Activated CD8-positive, alpha-beta memory T cell treated with anti-CD3 and anti-CD28 coated beads, Interleukin-2, amount 10 ng/mL, durations not matched to agents 7 days and 5 days (primary cell): ENCODE measurements around the gene SBDS. TPM values are rescaled to one million over a fixed set of nuclear protein-coding genes. Genes with fewer than 3 reads are reported as not detected.
"Not testable (repeated sequence)": the region's sequence is repeated elsewhere in the genome, so short reads cannot be mapped to it uniquely, and the experiment has no call there.

Experiments
- ATAC-seq: fragments of 150-1000 bp; cut with Tn5 transposase; one replicate; pipeline ENCODE4 v1.10.0; 2021; ENCODE audit warnings: moderate library complexity
- CTCF ChIA-PET: fragments of 350-600 bp; sonication (Branson Sonifier 250); formaldehyde crosslinking; loops from one replicate; lab custom pipeline; 2021; ENCODE audit warnings: antibody characterized with exemption; lab: Charles Lee
- DNase-seq: peaks from one replicate; pipeline ENCODE4 v3.0.0-alpha.2; 2020
- H3K27ac Mint-ChIP-seq: one replicate; pipeline ENCODE4 v1.8.0; 2021; ENCODE audit warnings: mild to moderate bottlenecking, mixed read lengths
- H3K27me3 Mint-ChIP-seq: one replicate; pipeline ENCODE4 v1.8.0; 2021; ENCODE audit warnings: mixed read lengths
- H3K36me3 Mint-ChIP-seq: one replicate; pipeline ENCODE4 v1.8.0; 2021; ENCODE audit warnings: mild to moderate bottlenecking, mixed read lengths
- H3K4me1 Mint-ChIP-seq: one replicate; pipeline ENCODE4 v1.8.0; 2021; ENCODE audit warnings: mixed read lengths
- H3K4me3 Mint-ChIP-seq: one replicate; pipeline ENCODE4 v1.8.0; 2021; ENCODE audit warnings: mild to moderate bottlenecking, moderate library complexity, mixed read lengths
- H3K9me3 Mint-ChIP-seq: one replicate; pipeline ENCODE4 v1.8.0; 2022; ENCODE audit warnings: low read depth, mixed read lengths
- total RNA-seq, 2 experiments: library from RNA; stranded (reverse); gene quantifications; one replicate each; pipeline ENCODE4 v1.2.3, GENCODE V29; 2021

The SBDS gene
- total RNA-seq, 2 experiments from 2014 or later: 32.4 to 49.1 TPM

GRCh38 chr7:66974986-66975590 lies 20.3 kb downstream of the SBDS start:
- H3K4me3 Mint-ChIP-seq: no peak overlapping the region
- H3K27me3 Mint-ChIP-seq: no peaks in the 10 kb centered on the region
- ATAC-seq (no peak), DNase-seq (no peak)
- H3K9me3 Mint-ChIP-seq: peaks cover 5% of the 10 kb centered on the region
- no peak overlapping the region for H3K27ac Mint-ChIP-seq
- H3K36me3 Mint-ChIP-seq: peaks cover 4% of the 10 kb centered on the region
- CTCF ChIA-PET: no interaction called here
- no peaks in the 10 kb centered on the region for H3K4me1 Mint-ChIP-seq

- Mint-ChIP-seq H3K27ac (no peak overlapping the region), H3K4me3 (no peak overlapping the region), H3K36me3 (no peaks in the 10 kb centered on the region), H3K4me1 (no peaks in the 10 kb centered on the region), H3K9me3 (no peaks in the 10 kb centered on the region), H3K27me3 (no peaks in the 10 kb centered on the region)
- CTCF ChIA-PET: no interaction called here
- ATAC-seq: no peak
- no peak for DNase-seq
Observed at GRCh38 chr7:66970310-66970709, 25.1 kb downstream of the SBDS start.

- H3K4me3 Mint-ChIP-seq, H3K4me1 Mint-ChIP-seq, CTCF ChIA-PET, ATAC-seq, H3K27ac Mint-ChIP-seq, H3K36me3 Mint-ChIP-seq, H3K27me3 Mint-ChIP-seq, H3K9me3 Mint-ChIP-seq, DNase-seq: not testable (repeated sequence)
Observed at GRCh38 chr7:66969001-66969400, 26.4 kb downstream of the SBDS start.

- Mint-ChIP-seq H3K9me3 (no peaks in the 10 kb centered on the region), H3K4me1 (no peaks in the 10 kb centered on the region), H3K36me3 (no peaks in the 10 kb centered on the region), H3K27ac (no peak overlapping the region), H3K4me3 (no peak overlapping the region), H3K27me3 (no peaks in the 10 kb centered on the region)
- CTCF ChIA-PET: no interaction called here
- DNase-seq: no peak
- no peak for ATAC-seq
Observed at GRCh38 chr7:66967029-66967428, 28.4 kb downstream of the SBDS start.

- ATAC-seq: no peak
- no peaks in the 10 kb centered on the region for H3K27me3 Mint-ChIP-seq
- H3K9me3 Mint-ChIP-seq: no peaks in the 10 kb centered on the region
- CTCF ChIA-PET: no interaction called here
- no peaks in the 10 kb centered on the region for H3K4me1 Mint-ChIP-seq
- H3K4me3 Mint-ChIP-seq: no peak overlapping the region
- peaks cover 7% of the 10 kb centered on the region for H3K36me3 Mint-ChIP-seq
- H3K27ac Mint-ChIP-seq: no peak overlapping the region
- no peak for DNase-seq
Observed at GRCh38 chr7:66964411-66964810, 31.0 kb downstream of the SBDS start.

GRCh38 chr7:66961096-66961495 lies 34.3 kb downstream of the SBDS start:
- no peaks in the 10 kb centered on the region for H3K4me1 Mint-ChIP-seq
- H3K9me3 Mint-ChIP-seq: no peaks in the 10 kb centered on the region
- DNase-seq (no peak), ATAC-seq (no peak)
- no peak overlapping the region for H3K4me3 Mint-ChIP-seq
- H3K36me3 Mint-ChIP-seq: peaks cover 21% of the 10 kb centered on the region
- H3K27ac Mint-ChIP-seq: no peak overlapping the region
- H3K27me3 Mint-ChIP-seq: no peaks in the 10 kb centered on the region
- CTCF ChIA-PET: no interaction called here

GRCh38 chr7:66960192-66960591 lies 35.2 kb downstream of the SBDS start:
- Mint-ChIP-seq H3K27me3 (no peaks in the 10 kb centered on the region), H3K27ac (no peak overlapping the region), H3K36me3 (peaks cover 27% of the 10 kb centered on the region), H3K4me3 (no peak overlapping the region), H3K9me3 (no peaks in the 10 kb centered on the region), H3K4me1 (no peaks in the 10 kb centered on the region)
- no peak for ATAC-seq
- CTCF ChIA-PET: no interaction called here
- DNase-seq: no peak

GRCh38 chr7:66958538-66959350 lies 36.6 kb downstream of the SBDS start:
- Mint-ChIP-seq H3K36me3 (peaks cover 28% of the 10 kb centered on the region), H3K4me3 (no peak overlapping the region), H3K9me3 (no peaks in the 10 kb centered on the region), H3K4me1 (no peaks in the 10 kb centered on the region), H3K27me3 (no peaks in the 10 kb centered on the region), H3K27ac (no peak overlapping the region)
- ATAC-seq (no peak), DNase-seq (no peak)
- CTCF ChIA-PET: interaction anchor here (0.6 kb wide), 1 partner anchor 1895 kb away, joined by 3 read pairs; no protein-coding TSS in a partner anchor

- H3K4me1 Mint-ChIP-seq: no peaks in the 10 kb centered on the region
- no peak overlapping the region for H3K4me3 Mint-ChIP-seq
- H3K36me3 Mint-ChIP-seq: peaks cover 35% of the 10 kb centered on the region
- DNase-seq: no peak
- CTCF ChIA-PET: no interaction called here
- no peak overlapping the region for H3K27ac Mint-ChIP-seq
- no peaks in the 10 kb centered on the region for H3K9me3 Mint-ChIP-seq
- no peak for ATAC-seq
- no peaks in the 10 kb centered on the region for H3K27me3 Mint-ChIP-seq
Observed at GRCh38 chr7:66957595-66958290, 37.6 kb downstream of the SBDS start.

GRCh38 chr7:66953044-66953427 lies 42.4 kb downstream of the SBDS start:
- peaks cover 38% of the 10 kb centered on the region for H3K36me3 Mint-ChIP-seq
- no peaks in the 10 kb centered on the region for H3K4me1 Mint-ChIP-seq
- no peaks in the 10 kb centered on the region for H3K9me3 Mint-ChIP-seq
- no peak for ATAC-seq
- DNase-seq: no peak
- H3K4me3 Mint-ChIP-seq: no peak overlapping the region
- CTCF ChIA-PET: no interaction called here
- H3K27me3 Mint-ChIP-seq: no peaks in the 10 kb centered on the region
- no peak overlapping the region for H3K27ac Mint-ChIP-seq

GRCh38 chr7:66952343-66953043 lies 42.9 kb downstream of the SBDS start:
- Mint-ChIP-seq H3K27me3 (no peaks in the 10 kb centered on the region), H3K4me1 (no peaks in the 10 kb centered on the region), H3K4me3 (no peak overlapping the region), H3K9me3 (no peaks in the 10 kb centered on the region), H3K36me3 (peaks cover 40% of the 10 kb centered on the region), H3K27ac (no peak overlapping the region)
- CTCF ChIA-PET: no interaction called here
- no peak for ATAC-seq
- DNase-seq: no peak

GRCh38 chr7:66950763-66951162 lies 44.6 kb downstream of the SBDS start:
- H3K4me1 Mint-ChIP-seq: no peaks in the 10 kb centered on the region
- peaks cover 33% of the 10 kb centered on the region for H3K36me3 Mint-ChIP-seq
- ATAC-seq: no peak
- no peak for DNase-seq
- CTCF ChIA-PET: no interaction called here
- no peak overlapping the region for H3K27ac Mint-ChIP-seq
- H3K4me3 Mint-ChIP-seq: no peak overlapping the region
- H3K9me3 Mint-ChIP-seq: no peaks in the 10 kb centered on the region
- H3K27me3 Mint-ChIP-seq: no peaks in the 10 kb centered on the region

- Mint-ChIP-seq H3K4me3 (no peak overlapping the region), H3K9me3 (no peaks in the 10 kb centered on the region), H3K36me3 (peaks cover 32% of the 10 kb centered on the region), H3K27ac (no peak overlapping the region), H3K4me1 (no peaks in the 10 kb centered on the region), H3K27me3 (no peaks in the 10 kb centered on the region)
- CTCF ChIA-PET: no interaction called here
- ATAC-seq (no peak), DNase-seq (no peak)
Observed at GRCh38 chr7:66950311-66950710, 45.1 kb downstream of the SBDS start.
